ENCODE measurements around the gene TJAP1. TPM values are rescaled to one million over a fixed set of nuclear protein-coding genes. Genes with fewer than 3 reads are reported as not detected.

The TJAP1 gene
- polyA plus RNA-seq, 2 donors: 10.5 to 15.1 TPM

- no peaks in the 10 kb centered on the region for H3K27me3 ChIP-seq (ENCODE audit: control insufficient read depth in 1 of 2, insufficient read depth in 2 of 2, low read length in 2 of 2)
- H3K4me3 ChIP-seq (ENCODE audit: low read depth in 1 of 2, low read length in 2 of 2): no peak overlapping the region
- H3K36me3 ChIP-seq (ENCODE audit: control insufficient read depth in 2 of 2, insufficient read depth in 2 of 2, low read length in 1 of 2): no peaks in the 10 kb centered on the region
- peaks cover 0 to 2% of the 10 kb centered on the region in 2 donors for H3K4me1 ChIP-seq (ENCODE audit: control insufficient read depth in 2 of 2, insufficient read depth in 2 of 2, low read length in 1 of 2)
- whole genome bisulfite sequencing, 2 donors: 96 to 98% methylated on average over 4 of the region's 4 CpGs
- H3K9me3 ChIP-seq (ENCODE audit: control insufficient read depth in 2 of 2, insufficient read depth in 1 of 2, low read depth in 1 of 2, low read length in 1 of 2): no peaks in the 10 kb centered on the region
- no peak overlapping the region for H3K27ac ChIP-seq (ENCODE audit: low read depth in 2 of 2, low read length in 1 of 2)
Measured at GRCh38 chr6:43472515-43472914, 4.9 kb upstream of the TJAP1 start.

GRCh38 chr6:43475516-43475915, 1.9 kb upstream of the TJAP1 start:
- Histone ChIP-seq H3K9me3 (ENCODE audit: control insufficient read depth in 2 of 2, insufficient read depth in 1 of 2, low read depth in 1 of 2, low read length in 1 of 2) (no peaks in the 10 kb centered on the region), H3K4me1 (ENCODE audit: control insufficient read depth in 2 of 2, insufficient read depth in 2 of 2, low read length in 1 of 2) (peaks cover 0 to 4% of the 10 kb centered on the region in 2 donors), H3K27me3 (ENCODE audit: control insufficient read depth in 1 of 2, insufficient read depth in 2 of 2, low read length in 2 of 2) (no peaks in the 10 kb centered on the region), H3K4me3 (ENCODE audit: low read depth in 1 of 2, low read length in 2 of 2) (no peak overlapping the region), H3K36me3 (ENCODE audit: control insufficient read depth in 2 of 2, insufficient read depth in 2 of 2, low read length in 1 of 2) (no peaks in the 10 kb centered on the region), H3K27ac (ENCODE audit: low read depth in 2 of 2, low read length in 1 of 2) (no peak overlapping the region)
- 85 to 95% methylated on average over 6 of the region's 6 CpGs for WGBS, 2 donors

- H3K27ac ChIP-seq (ENCODE audit: low read depth in 2 of 2, low read length in 1 of 2): peak overlapping the region; percentile 41 to 57
Measured at GRCh38 chr6:43476746-43477145, 624 bp upstream of the TJAP1 start.

GRCh38 chr6:43478008-43478372, 620 bp downstream of the TJAP1 start:
- peak overlapping the region; percentile 41 to 78 for H3K27ac ChIP-seq (ENCODE audit: low read depth in 2 of 2, low read length in 1 of 2)
- no peaks in the 10 kb centered on the region for H3K27me3 ChIP-seq (ENCODE audit: control insufficient read depth in 1 of 2, insufficient read depth in 2 of 2, low read length in 2 of 2)
- H3K4me1 ChIP-seq (ENCODE audit: control insufficient read depth in 2 of 2, insufficient read depth in 2 of 2, low read length in 1 of 2): peaks cover 0 to 7% of the 10 kb centered on the region in 2 donors
- H3K4me3 ChIP-seq (ENCODE audit: low read depth in 1 of 2, low read length in 2 of 2): peak overlapping the region; percentile 60 to 87
- no peaks in the 10 kb centered on the region for H3K36me3 ChIP-seq (ENCODE audit: control insufficient read depth in 2 of 2, insufficient read depth in 2 of 2, low read length in 1 of 2)
- no peaks in the 10 kb centered on the region for H3K9me3 ChIP-seq (ENCODE audit: control insufficient read depth in 2 of 2, insufficient read depth in 1 of 2, low read depth in 1 of 2, low read length in 1 of 2)
- 7 to 11% methylated on average over 3 of the region's 3 CpGs for WGBS, 2 donors

More at GRCh38 chr6:43476746-43477145, 624 bp upstream of the TJAP1 start:
- Histone ChIP-seq H3K9me3 (ENCODE audit: control insufficient read depth in 2 of 2, insufficient read depth in 1 of 2, low read depth in 1 of 2, low read length in 1 of 2) (no peaks in the 10 kb centered on the region), H3K27me3 (ENCODE audit: control insufficient read depth in 1 of 2, insufficient read depth in 2 of 2, low read length in 2 of 2) (no peaks in the 10 kb centered on the region), H3K4me1 (ENCODE audit: control insufficient read depth in 2 of 2, insufficient read depth in 2 of 2, low read length in 1 of 2) (peaks cover 0 to 5% of the 10 kb centered on the region in 2 donors), H3K4me3 (ENCODE audit: low read depth in 1 of 2, low read length in 2 of 2) (peak overlapping the region in 1 of 2 donors; percentile 87), H3K36me3 (ENCODE audit: control insufficient read depth in 2 of 2, insufficient read depth in 2 of 2, low read length in 1 of 2) (no peaks in the 10 kb centered on the region)
- WGBS, 2 donors: 16 to 19% methylated on average over 2 of the region's 2 CpGs

GRCh38 chr6:43481075-43481474, 3.7 kb downstream of the TJAP1 start:
- no peaks in the 10 kb centered on the region for H3K9me3 ChIP-seq (ENCODE audit: control insufficient read depth in 2 of 2, insufficient read depth in 1 of 2, low read depth in 1 of 2, low read length in 1 of 2)
- peaks cover 0 to 7% of the 10 kb centered on the region in 2 donors for H3K4me1 ChIP-seq (ENCODE audit: control insufficient read depth in 2 of 2, insufficient read depth in 2 of 2, low read length in 1 of 2)
- no peaks in the 10 kb centered on the region for H3K36me3 ChIP-seq (ENCODE audit: control insufficient read depth in 2 of 2, insufficient read depth in 2 of 2, low read length in 1 of 2)
- 50 to 61% methylated on average over 2 of the region's 2 CpGs for WGBS, 2 donors
- H3K27ac ChIP-seq (ENCODE audit: low read depth in 2 of 2, low read length in 1 of 2): peak overlapping the region in 1 of 2 donors; percentile 7
- no peaks in the 10 kb centered on the region for H3K27me3 ChIP-seq (ENCODE audit: control insufficient read depth in 1 of 2, insufficient read depth in 2 of 2, low read length in 2 of 2)
- H3K4me3 ChIP-seq (ENCODE audit: low read depth in 1 of 2, low read length in 2 of 2): no peak overlapping the region

- 50 to 54% methylated on average over 11 of the region's 11 CpGs for WGBS, 2 donors
- Histone ChIP-seq H3K4me1 (ENCODE audit: control insufficient read depth in 2 of 2, insufficient read depth in 2 of 2, low read length in 1 of 2) (peaks cover 0 to 7% of the 10 kb centered on the region in 2 donors), H3K4me3 (ENCODE audit: low read depth in 1 of 2, low read length in 2 of 2) (no peak overlapping the region), H3K27ac (ENCODE audit: low read depth in 2 of 2, low read length in 1 of 2) (no peak overlapping the region), H3K9me3 (ENCODE audit: control insufficient read depth in 2 of 2, insufficient read depth in 1 of 2, low read depth in 1 of 2, low read length in 1 of 2) (no peaks in the 10 kb centered on the region), H3K36me3 (ENCODE audit: control insufficient read depth in 2 of 2, insufficient read depth in 2 of 2, low read length in 1 of 2) (no peaks in the 10 kb centered on the region), H3K27me3 (ENCODE audit: control insufficient read depth in 1 of 2, insufficient read depth in 2 of 2, low read length in 2 of 2) (no peaks in the 10 kb centered on the region)
Measured at GRCh38 chr6:43481591-43482236, 4.3 kb downstream of the TJAP1 start.

- Histone ChIP-seq H3K27ac (ENCODE audit: low read depth in 2 of 2, low read length in 1 of 2) (no peak overlapping the region), H3K27me3 (ENCODE audit: control insufficient read depth in 1 of 2, insufficient read depth in 2 of 2, low read length in 2 of 2) (no peaks in the 10 kb centered on the region), H3K36me3 (ENCODE audit: control insufficient read depth in 2 of 2, insufficient read depth in 2 of 2, low read length in 1 of 2) (peaks cover 0 to 2% of the 10 kb centered on the region in 2 donors), H3K4me3 (ENCODE audit: low read depth in 1 of 2, low read length in 2 of 2) (no peak overlapping the region), H3K9me3 (ENCODE audit: control insufficient read depth in 2 of 2, insufficient read depth in 1 of 2, low read depth in 1 of 2, low read length in 1 of 2) (no peaks in the 10 kb centered on the region), H3K4me1 (ENCODE audit: control insufficient read depth in 2 of 2, insufficient read depth in 2 of 2, low read length in 1 of 2) (peaks cover 4 to 10% of the 10 kb centered on the region in 2 donors)
- 67 to 73% methylated on average over 4 of the region's 4 CpGs for WGBS, 2 donors
Measured at GRCh38 chr6:43488667-43489276, 11.4 kb downstream of the TJAP1 start.

GRCh38 chr6:43489277-43490072, 12.1 kb downstream of the TJAP1 start:
- peaks cover 0 to 2% of the 10 kb centered on the region in 2 donors for H3K36me3 ChIP-seq (ENCODE audit: control insufficient read depth in 2 of 2, insufficient read depth in 2 of 2, low read length in 1 of 2)
- peaks cover 4 to 12% of the 10 kb centered on the region in 2 donors for H3K4me1 ChIP-seq (ENCODE audit: control insufficient read depth in 2 of 2, insufficient read depth in 2 of 2, low read length in 1 of 2)
- H3K4me3 ChIP-seq (ENCODE audit: low read depth in 1 of 2, low read length in 2 of 2): no peak overlapping the region
- 72 to 78% methylated on average over 12 of the region's 12 CpGs for WGBS, 2 donors
- no peaks in the 10 kb centered on the region for H3K9me3 ChIP-seq (ENCODE audit: control insufficient read depth in 2 of 2, insufficient read depth in 1 of 2, low read depth in 1 of 2, low read length in 1 of 2)
- no peaks in the 10 kb centered on the region for H3K27me3 ChIP-seq (ENCODE audit: control insufficient read depth in 1 of 2, insufficient read depth in 2 of 2, low read length in 2 of 2)
- H3K27ac ChIP-seq (ENCODE audit: low read depth in 2 of 2, low read length in 1 of 2): no peak overlapping the region

GRCh38 chr6:43490523-43490939, 13.2 kb downstream of the TJAP1 start:
- H3K9me3 ChIP-seq (ENCODE audit: control insufficient read depth in 2 of 2, insufficient read depth in 1 of 2, low read depth in 1 of 2, low read length in 1 of 2): no peaks in the 10 kb centered on the region
- peaks cover 0 to 2% of the 10 kb centered on the region in 2 donors for H3K36me3 ChIP-seq (ENCODE audit: control insufficient read depth in 2 of 2, insufficient read depth in 2 of 2, low read length in 1 of 2)
- WGBS, 2 donors: 49 to 70% methylated on average over 6 of the region's 6 CpGs
- H3K4me3 ChIP-seq (ENCODE audit: low read depth in 1 of 2, low read length in 2 of 2): no peak overlapping the region
- H3K4me1 ChIP-seq (ENCODE audit: control insufficient read depth in 2 of 2, insufficient read depth in 2 of 2, low read length in 1 of 2): peaks cover 4 to 22% of the 10 kb centered on the region in 2 donors
- no peaks in the 10 kb centered on the region for H3K27me3 ChIP-seq (ENCODE audit: control insufficient read depth in 1 of 2, insufficient read depth in 2 of 2, low read length in 2 of 2)
- no peak overlapping the region for H3K27ac ChIP-seq (ENCODE audit: low read depth in 2 of 2, low read length in 1 of 2)
